Activated naive CD4-positive, alpha-beta T cell (primary cell): ENCODE measurements around the gene TMED10.
"Not testable (repeated sequence)": the region's sequence is repeated elsewhere in the genome, so short reads cannot be mapped to it uniquely, and the experiment has no call there.

ENCODE experiments used
- DNase-seq, 4 experiments: peaks; one replicate each; lab custom pipeline; 2025; lab: John Stamatoyannopoulos, UW

The TMED10 gene

GRCh38 chr14:75190023-75190422 is 13.6 kb upstream of the TMED10 start:
- no peak for DNase-seq

DNA sequence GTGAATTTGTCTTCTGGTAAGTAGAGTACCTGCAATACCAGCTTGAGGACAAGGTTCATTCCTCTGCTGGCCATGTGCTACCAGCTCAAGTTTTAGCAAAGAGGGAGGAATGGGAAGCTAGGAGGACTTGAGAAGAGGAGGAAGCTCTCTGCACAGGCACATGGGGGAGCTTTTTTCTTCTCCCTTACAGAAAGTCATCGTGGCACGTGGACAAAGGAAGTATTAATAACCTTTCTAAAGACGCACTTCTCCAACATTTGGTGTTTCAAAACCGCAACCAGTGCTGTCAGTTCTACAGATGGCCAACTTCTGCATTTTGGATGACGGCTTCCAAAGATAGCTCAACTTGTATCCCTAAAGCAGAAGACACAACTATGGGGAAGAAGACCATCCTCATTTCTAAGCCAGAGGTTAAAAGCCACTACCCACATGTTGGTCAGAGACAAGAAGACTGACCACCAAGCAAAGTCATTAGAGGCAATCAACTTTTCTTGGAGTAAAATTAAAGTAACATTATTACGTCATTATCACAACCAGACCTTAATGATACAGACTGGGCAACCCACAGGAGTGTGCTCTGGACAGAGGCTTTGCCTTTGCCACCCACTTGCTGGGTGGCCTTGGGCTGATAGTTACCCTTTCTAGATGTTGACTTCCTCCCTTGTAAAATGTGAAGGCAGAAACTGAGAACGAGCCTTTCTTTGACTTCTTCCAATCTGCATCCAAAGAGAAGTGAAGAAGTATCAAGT is 12.3 kb upstream of the TMED10 start:
- no peak for DNase-seq

DNA sequence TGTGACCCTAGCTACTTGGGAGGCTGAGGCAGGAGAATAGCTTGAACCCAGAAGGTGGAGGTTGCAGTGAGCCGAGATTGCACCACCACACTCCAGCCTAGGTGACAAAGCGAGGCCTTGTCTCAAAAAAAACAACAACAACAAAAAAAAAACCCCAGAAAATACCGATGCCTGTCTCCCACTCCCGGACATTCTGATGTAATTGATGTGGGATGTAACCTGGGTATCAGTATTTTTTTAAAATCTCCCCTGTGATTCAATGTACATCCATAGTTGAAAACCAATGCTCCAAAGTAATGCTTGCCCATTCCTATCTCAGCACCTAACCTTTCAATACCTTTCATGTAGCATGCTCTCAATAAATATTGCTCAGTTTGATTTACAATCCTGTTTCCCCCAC is 11.7 kb upstream of the TMED10 start:
- DNase-seq, result no peak

GRCh38 chr14:75186953-75187352 is 10.5 kb upstream of the TMED10 start:
- DNase-seq, result no peak

GRCh38 chr14:75185251-75186040 is 9.0 kb upstream of the TMED10 start:
- DNase-seq, result no peak

- no peak for DNase-seq
These were observed 8.1 kb upstream of the TMED10 start for GRCh38 chr14:75184492-75184891.

DNA sequence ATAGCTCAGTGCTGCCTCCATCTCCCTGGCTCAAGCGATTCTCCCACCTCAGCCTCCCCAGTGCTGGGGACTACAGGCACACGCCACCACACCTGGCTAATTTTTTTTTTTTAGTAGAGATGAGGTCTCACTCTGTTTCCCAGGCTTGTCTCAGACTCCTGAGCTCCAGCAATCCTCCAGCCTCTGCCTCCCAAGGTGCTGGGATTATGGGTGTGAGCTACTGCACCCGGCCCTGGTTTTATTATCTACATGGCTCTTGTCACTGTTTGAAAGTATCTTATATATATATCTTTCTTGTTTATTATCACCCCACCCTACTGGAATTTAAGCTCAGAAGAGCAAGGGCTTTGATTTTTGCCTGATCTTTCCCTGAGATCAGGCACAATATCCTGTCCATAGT is 7.6 kb upstream of the TMED10 start:
- no peak for DNase-seq

DNA sequence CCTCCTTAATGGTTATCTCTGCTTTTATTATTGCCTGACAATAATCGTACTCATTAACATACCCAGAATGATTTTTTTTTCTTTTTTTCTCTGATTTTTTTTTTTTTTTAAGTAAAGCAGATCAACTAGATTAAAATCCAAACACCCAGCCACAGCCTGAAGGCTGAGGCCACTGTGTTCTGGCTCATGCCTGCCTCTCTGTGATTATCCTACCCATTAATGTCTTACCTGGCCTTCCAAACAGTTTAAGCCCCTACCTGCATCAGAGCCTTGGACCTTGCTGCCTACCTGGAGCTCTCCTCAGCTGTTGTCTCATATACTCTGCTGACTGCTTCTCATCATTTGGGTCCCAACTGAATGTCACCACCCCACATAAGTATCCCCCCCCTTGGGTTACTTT is 6.8 kb upstream of the TMED10 start:
- DNase-seq, result no peak

- no peak for DNase-seq
These were observed 6.4 kb upstream of the TMED10 start for GRCh38 chr14:75182821-75183220.

DNA sequence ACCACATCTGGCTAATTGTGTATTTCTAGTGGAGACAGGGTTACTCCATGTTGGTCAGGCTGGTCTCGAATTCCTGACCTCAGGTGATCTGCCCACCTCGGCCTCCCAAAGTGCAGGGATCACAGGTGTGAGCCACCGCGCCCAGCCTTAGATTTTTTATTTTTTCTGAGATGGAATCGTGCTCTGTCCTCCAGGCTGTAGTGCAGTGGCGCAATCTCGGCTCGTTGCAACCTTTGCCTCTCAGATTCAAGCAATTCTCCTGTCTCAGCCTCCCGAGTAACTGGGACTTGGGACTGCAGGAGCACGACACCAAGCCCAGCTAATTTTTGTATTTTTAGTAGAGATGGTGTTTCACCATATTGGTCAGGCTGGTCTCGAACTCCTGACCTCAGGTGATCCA is 5.8 kb upstream of the TMED10 start:
- DNase-seq, result not testable (repeated sequence)

DNA sequence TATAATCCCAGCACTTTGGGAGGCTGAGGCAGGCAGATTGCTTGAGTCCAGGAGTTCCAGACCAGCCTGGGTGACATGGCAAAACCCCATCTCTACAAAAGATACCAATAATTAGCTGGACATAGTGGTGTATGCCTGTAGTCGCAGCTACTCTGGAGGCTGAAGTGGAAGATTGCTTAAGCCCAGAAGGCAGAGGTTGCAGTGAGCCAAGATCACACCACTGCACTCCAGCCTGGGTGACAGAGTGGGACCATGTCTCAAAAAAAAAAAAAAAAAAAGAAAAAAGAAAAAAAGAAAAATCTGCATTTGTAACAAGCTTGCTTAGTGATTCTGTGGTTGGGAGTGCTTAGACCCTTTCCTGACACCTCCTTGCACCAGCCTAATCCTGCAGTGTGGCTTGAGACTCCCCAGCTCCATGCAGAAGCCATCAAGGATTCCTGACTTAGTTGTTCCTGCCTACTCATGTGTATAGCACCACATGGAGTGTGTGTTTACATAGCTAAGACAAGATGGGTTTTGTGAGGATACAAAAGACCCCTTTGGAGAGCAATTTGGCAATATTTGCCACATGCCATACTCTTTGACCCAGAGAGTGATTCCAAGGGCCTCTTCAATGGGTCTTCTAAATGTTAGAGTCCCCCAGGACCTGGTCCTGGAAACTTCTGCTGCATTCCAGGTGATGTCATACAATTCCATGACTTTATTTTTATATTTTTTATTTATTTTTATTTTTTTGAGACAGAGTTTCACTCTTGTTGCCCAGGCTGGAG is 5.1 kb upstream of the TMED10 start:
- no peak for DNase-seq

GRCh38 chr14:75175677-75176141 is 703 bp downstream of the TMED10 start:
- DNase-seq, result no peak

- DNase-seq, result no peak
These were observed 2.3 kb downstream of the TMED10 start for GRCh38 chr14:75174066-75174465.

- DNase-seq, result no peak
These were observed 5.6 kb downstream of the TMED10 start for GRCh38 chr14:75170772-75171171.

DNA sequence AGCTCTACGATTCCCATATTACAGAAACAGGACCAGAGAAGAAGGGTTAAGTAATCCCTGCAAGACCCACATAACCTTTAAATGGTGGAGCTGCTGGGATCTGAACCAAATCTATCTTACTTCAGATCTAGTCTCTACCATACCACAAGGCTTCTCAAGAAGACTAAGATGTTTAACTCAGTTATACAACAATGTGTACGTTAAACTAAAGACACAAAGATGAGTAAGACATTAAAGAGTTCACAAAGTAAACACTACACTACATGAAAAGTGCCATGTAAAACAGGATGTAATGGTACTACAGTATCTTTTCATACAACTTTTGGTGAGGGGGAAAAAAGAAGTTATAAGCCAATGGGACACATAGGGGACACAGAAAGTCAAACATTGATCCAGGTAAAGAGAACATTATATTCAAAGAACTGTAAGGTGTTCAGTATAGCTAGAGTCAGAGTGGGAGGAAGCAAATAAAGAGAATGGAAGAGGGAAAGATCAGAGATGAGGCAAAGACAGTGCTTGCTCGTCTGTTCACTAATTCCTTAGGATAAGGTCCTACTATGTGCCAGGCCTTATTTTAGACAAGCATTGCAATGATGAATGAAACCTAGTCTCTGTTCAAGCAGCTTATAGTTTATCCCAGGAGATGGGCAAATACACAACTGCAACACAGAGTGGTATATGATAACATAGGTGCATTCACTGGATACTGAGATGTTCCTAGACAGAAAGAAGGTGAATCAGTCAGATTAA is 7.7 kb downstream of the TMED10 start:
- no peak for DNase-seq

- DNase-seq, result no peak
These were observed 9.1 kb downstream of the TMED10 start for GRCh38 chr14:75167325-75167724.

- no peak for DNase-seq
These were observed 10.6 kb downstream of the TMED10 start for GRCh38 chr14:75165586-75166391.

DNA sequence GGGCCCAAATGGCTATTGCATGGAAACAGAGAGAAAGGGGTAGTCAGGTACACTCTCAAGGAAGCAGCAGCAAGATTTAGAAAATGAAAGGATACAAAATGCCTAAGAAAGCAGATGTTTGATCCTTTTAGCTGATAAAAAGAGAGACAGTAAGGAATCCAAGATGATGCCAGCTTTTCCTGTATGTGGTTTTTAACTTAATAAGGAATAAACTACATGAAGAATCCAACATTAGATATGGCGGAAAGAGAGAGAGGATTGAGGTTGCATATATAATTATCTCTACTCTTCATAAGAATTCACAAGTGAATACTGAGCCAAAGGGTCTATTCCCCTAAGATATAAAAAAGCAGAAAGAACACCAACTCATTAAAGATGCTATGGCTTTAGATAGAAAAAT is 11.6 kb downstream of the TMED10 start:
- no peak for DNase-seq

GRCh38 chr14:75163677-75164076 is 12.7 kb downstream of the TMED10 start:
- DNase-seq, result no peak

- no peak for DNase-seq
These were observed 13.8 kb downstream of the TMED10 start for GRCh38 chr14:75162631-75163030.
